HepG2 (cell line): ENCODE data around the gene EEF1AKMT4. TPM values are rescaled to one million over a fixed set of nuclear protein-coding genes. Genes with fewer than 3 reads are reported as not detected.

Experiments
- GMEB1 ChIP-seq: sonication (generic); formaldehyde crosslinking; IDR thresholded peaks from 2 replicates; pipeline ENCODE4 v1.5.1; 2020; ENCODE audit warnings: missing genetic modification reagents, mild to moderate bottlenecking, borderline replicate concordance
- HNF1B ChIP-seq: sonication (generic); formaldehyde crosslinking; IDR thresholded peaks from 2 replicates; pipeline ENCODE4 v1.5.1; 2020; ENCODE audit warnings: mild to moderate bottlenecking, moderate library complexity, missing genetic modification reagents
- KLF9 ChIP-seq: IDR thresholded peaks from 2 replicates; pipeline ENCODE4 v1.6.1; 2016; ENCODE audit warnings: low read depth
- MAFK ChIP-seq, 2 experiments: IDR thresholded peaks in 1 of 2; conservative IDR thresholded peaks in 1 of 2; 2 replicates each; pipeline ENCODE4 v1.6.1; 2011; ENCODE audit warnings: improper control_type of control experiment in 2 of 2, low read length in 2 of 2
- NR2F6 ChIP-seq, 2 experiments: IDR thresholded peaks; 2 replicates each; pipeline ENCODE4 v1.6.1; 2016; ENCODE audit warnings: antibody characterized with exemption in 1 of 2, mild to moderate bottlenecking in 1 of 2
- PAX8 ChIP-seq: sonication (generic); formaldehyde crosslinking; IDR thresholded peaks from 2 replicates; pipeline ENCODE4 v1.8.0; 2022; ENCODE audit warnings: mild to moderate bottlenecking, missing genetic modification reagents, borderline replicate concordance
- PRPF4 ChIP-seq: fragments of 200-400 bp; formaldehyde crosslinking; IDR thresholded peaks from 2 replicates; pipeline ENCODE4 v1.6.1; 2016; ENCODE audit warnings: low read length, low read depth; ENCODE audit not compliant: poor library complexity, severe bottlenecking
- RARA ChIP-seq: IDR thresholded peaks from 2 replicates; pipeline ENCODE4 v1.6.1; 2016; ENCODE audit warnings: missing genetic modification reagents, missing compliant biosample characterization
- TAF15 ChIP-seq: fragments of 200-400 bp; formaldehyde crosslinking; IDR thresholded peaks from one replicate; pipeline ENCODE4 v1.6.1; 2018; ENCODE audit warnings: mild to moderate bottlenecking, low read depth, low read length; ENCODE audit not compliant: poor library complexity, severe bottlenecking
- UBTF ChIP-seq: sonication (generic); formaldehyde crosslinking; IDR thresholded peaks from 2 replicates; pipeline ENCODE4 v1.4.0; 2020; ENCODE audit warnings: mild to moderate bottlenecking, missing genetic modification reagents
- ZHX2 ChIP-seq, 2 experiments: sonication (generic) in 1 of 2; formaldehyde crosslinking in 1 of 2; IDR thresholded peaks; 2 replicates each; pipeline versions ENCODE4 v1.6.1 to v1.9.0; 2014 to 2022; ENCODE audit warnings: antibody characterized with exemption in 1 of 2, borderline replicate concordance in 1 of 2, inconsistent platforms in 1 of 2, low read depth in 1 of 2, missing genetic modification reagents in 1 of 2
- ZNF101 ChIP-seq: sonication (generic); formaldehyde crosslinking; IDR thresholded peaks from 2 replicates; pipeline ENCODE4 v1.4.0; 2020; ENCODE audit warnings: mild to moderate bottlenecking, low read depth, missing genetic modification reagents, borderline replicate concordance
- ZNF326 ChIP-seq: sonication (generic); formaldehyde crosslinking; IDR thresholded peaks from 2 replicates; pipeline ENCODE4 v1.4.0; 2020; ENCODE audit warnings: missing genetic modification reagents, borderline replicate concordance
- polyA plus RNA-seq, 8 experiments: library from polyadenylated mRNA; depleted of rRNA in 3 of 8; stranded (reverse) in 7 of 8; unstranded in 1 of 8; fragments of >200 nt; fragmentation: Illumina TruSeq in 4 of 8; extraction: Trizol in 4 of 8; gene quantifications; 2 replicates each; pipeline versions ENCODE4 v1.2.1 to v1.2.3, GENCODE V29; 2011 to 2016; ENCODE audit warnings: low read depth in 4 of 8, missing spikeins in 1 of 8, mixed read lengths in 1 of 8; ENCODE audit not compliant: insufficient read depth in 1 of 8
- total RNA-seq, 5 experiments: library from RNA; depleted of rRNA; stranded (reverse); fragments of >200 nt; fragmentation: Illumina TruSeq; extraction: Trizol; gene quantifications; 2 replicates each; pipeline ENCODE4 v1.2.3, GENCODE V29; 2016; ENCODE audit warnings: low read depth in 1 of 5

The EEF1AKMT4 gene
- total and polyA plus RNA-seq, 2 of the 13 experiments (the other 11 are each of a cell fraction or from before 2014, with no cell fraction given) = 13.1 to 15.8 TPM

GRCh38 chr3:184249412-184250166, at the start of gene EEF1AKMT4 (continued):
- TF ChIP-seq ZHX2 (IDR thresholded peaks at IDR 0.05; ENCODE audit: low read depth) (no peak; the same call in 1 of the 2 replicates), ZHX2 (CRISPR knock-in tag; IDR thresholded peaks at IDR 0.05; ENCODE audit: borderline replicate concordance) (0 out of 2 replicates have a peak, but pooled peaks have one; percentile 66), GMEB1 (CRISPR knock-in tag) (0 out of 2 replicates have a peak, but pooled peaks have one; percentile 15), TAF15 (no peak), ZNF326 (CRISPR knock-in tag) (no peak), HNF1B (CRISPR knock-in tag) (no peak; the same call in 1 of the 2 replicates), NR2F6 (IDR thresholded peaks at IDR 0.05) (no peak), NR2F6 (CRISPR knock-in tag; IDR thresholded peaks at IDR 0.05) (peak; percentile 35; the same call in 1 of the 2 replicates), RARA (no peak), MAFK (conservative IDR thresholded peaks at IDR 0.05 in 1 of 2, IDR thresholded peaks at IDR 0.05 in 1 of 2; ENCODE audit: low read length in 2 of 2) (no peak), ZNF101 (no peak), PAX8 (CRISPR knock-in tag) (no peak; the same call in 1 of the 2 replicates), UBTF (CRISPR knock-in tag) (peak; percentile 84), PRPF4 (no peak), KLF9 (CRISPR knock-in tag) (no peak)
